Measurements from ENCODE around the gene CDK6. TPM values are rescaled to one million over a fixed set of nuclear protein-coding genes. Genes with fewer than 3 reads are reported as not detected.
A peak's percentile ranks its signal among the peaks of the same experiment; 100 is the strongest.

Gene CDK6
- polyA plus RNA-seq, 1 donor (not counting 4 experiments of a cell fraction or from before 2014, with no cell fraction given) = 53.5 TPM

GRCh38 chr7:92808635-92809034 is 27.7 kb downstream of the CDK6 start:
- FAIRE-seq (no peak), DNase-seq (ENCODE audit: low read depth, low spot score) (no peak)
- Histone ChIP-seq H3K9me3 (ENCODE audit: control insufficient read depth, low read depth, low read length) (no peaks in the 10 kb centered on the region), H3K4me1 (ENCODE audit: control insufficient read depth, extremely low read depth, insufficient read depth, low read length) (peaks cover 39% of the 10 kb centered on the region), H3K9ac (ENCODE audit: control insufficient read depth, extremely low read depth, insufficient read depth, low read length) (no peak overlapping the region), H3K4me2 (ENCODE audit: control insufficient read depth, extremely low read depth, insufficient read depth, low read depth, low read length) (no peak overlapping the region), H3K36me3 (ENCODE audit: control insufficient read depth in 2 of 2, extremely low read depth in 1 of 2, insufficient read depth in 2 of 2, low read length in 2 of 2) (peaks cover 0 to 4% of the 10 kb centered on the region in 2 experiments), H3K27ac (ENCODE audit: control insufficient read depth, insufficient read depth, low read length) (peak overlapping the region; percentile 74), H3K79me2 (ENCODE audit: control insufficient read depth, insufficient read depth, low read length) (peaks cover 92% of the 10 kb centered on the region), H3K27me3 (ENCODE audit: control insufficient read depth, extremely low read depth, insufficient read depth, low read length) (no peaks in the 10 kb centered on the region), H3K9me1 (ENCODE audit: control insufficient read depth, extremely low read depth, insufficient read depth, low read length) (no peaks in the 10 kb centered on the region), H4K20me1 (ENCODE audit: control insufficient read depth, extremely low read depth, insufficient read depth, low read length) (no peaks in the 10 kb centered on the region), H2AFZ (ENCODE audit: control insufficient read depth, low read length) (no peak overlapping the region), H3K4me3 (ENCODE audit: control insufficient read depth in 2 of 3, extremely low read depth in 1 of 3, insufficient read depth in 2 of 3, low read depth in 1 of 3, low read length in 3 of 3) (no peak overlapping the region)
- TF ChIP-seq CTCF (optimal IDR thresholded peaks at IDR 0.05 in 1 of 3, IDR thresholded peaks at IDR 0.05 in 1 of 3, conservative IDR thresholded peaks at IDR 0.05 in 1 of 3; ENCODE audit: extremely low read depth in 1 of 3, insufficient read depth in 2 of 3, low read length in 3 of 3) (no peak), EZH2 (IDR thresholded peaks at IDR 0.05; ENCODE audit: low read length) (no peak)
- dilution Hi-C loops (cut with MboI; ENCODE audit: extremely low pct_ligation_motif_present, low sequenced_read_pairs) = no loop called here

- Histone ChIP-seq H3K27me3 (ENCODE audit: control insufficient read depth, extremely low read depth, insufficient read depth, low read length) (no peaks in the 10 kb centered on the region), H4K20me1 (ENCODE audit: control insufficient read depth, extremely low read depth, insufficient read depth, low read length) (no peaks in the 10 kb centered on the region), H3K36me3 (ENCODE audit: control insufficient read depth in 2 of 2, extremely low read depth in 1 of 2, insufficient read depth in 2 of 2, low read length in 2 of 2) (peaks cover 0 to 4% of the 10 kb centered on the region in 2 experiments), H3K4me2 (ENCODE audit: control insufficient read depth, extremely low read depth, insufficient read depth, low read depth, low read length) (peak overlapping the region; percentile 41), H3K4me1 (ENCODE audit: control insufficient read depth, extremely low read depth, insufficient read depth, low read length) (peaks cover 39% of the 10 kb centered on the region), H3K9me1 (ENCODE audit: control insufficient read depth, extremely low read depth, insufficient read depth, low read length) (no peaks in the 10 kb centered on the region), H3K4me3 (ENCODE audit: control insufficient read depth in 2 of 3, extremely low read depth in 1 of 3, insufficient read depth in 2 of 3, low read depth in 1 of 3, low read length in 3 of 3) (no peak overlapping the region), H3K27ac (ENCODE audit: control insufficient read depth, insufficient read depth, low read length) (peak overlapping the region; percentile 74), H3K79me2 (ENCODE audit: control insufficient read depth, insufficient read depth, low read length) (peaks cover 92% of the 10 kb centered on the region), H3K9ac (ENCODE audit: control insufficient read depth, extremely low read depth, insufficient read depth, low read length) (no peak overlapping the region), H2AFZ (ENCODE audit: control insufficient read depth, low read length) (no peak overlapping the region), H3K9me3 (ENCODE audit: control insufficient read depth, low read depth, low read length) (no peaks in the 10 kb centered on the region)
- DNase-seq (ENCODE audit: low read depth, low spot score) (no peak), FAIRE-seq (no peak)
- no peak for TF ChIP-seq CTCF (optimal IDR thresholded peaks at IDR 0.05 in 1 of 3, IDR thresholded peaks at IDR 0.05 in 1 of 3, conservative IDR thresholded peaks at IDR 0.05 in 1 of 3; ENCODE audit: extremely low read depth in 1 of 3, insufficient read depth in 2 of 3, low read length in 3 of 3)
- TF ChIP-seq EZH2 (IDR thresholded peaks at IDR 0.05; ENCODE audit: low read length) = no peak
- dilution Hi-C loops (cut with MboI; ENCODE audit: extremely low pct_ligation_motif_present, low sequenced_read_pairs) = no loop called here
These were observed 28.4 kb downstream of the CDK6 start for GRCh38 chr7:92808006-92808405.

Measured in keratinocyte (primary cell).